ENCODE data around the gene TIMM50.
"Not testable (repeated sequence)": the region's sequence is repeated elsewhere in the genome, so short reads cannot be mapped to it uniquely, and the experiment has no call there.

TIMM50 gene

DNA sequence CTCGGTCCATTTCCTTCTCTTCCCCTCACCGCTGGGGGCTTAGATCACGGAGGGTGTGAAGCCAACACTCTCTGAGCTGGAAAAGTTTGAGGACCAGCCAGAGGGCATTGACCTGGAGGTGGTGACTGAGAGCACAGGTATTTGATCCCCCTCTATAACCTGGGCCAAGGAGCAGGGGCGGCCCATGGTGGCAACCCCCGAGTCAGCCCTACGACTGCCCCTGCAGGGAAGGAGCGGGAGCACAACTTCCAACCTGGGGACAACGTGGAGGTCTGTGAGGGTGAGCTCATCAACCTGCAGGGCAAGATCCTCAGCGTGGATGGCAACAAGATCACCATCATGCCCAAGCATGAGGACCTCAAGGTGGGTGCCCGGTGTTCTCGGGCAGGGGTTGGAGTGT, 11.6 kb upstream of the TIMM50 start:
- DNase-seq (ENCODE audit: low read depth in 1 of 2, low spot score in 1 of 2), result no peak

DNA sequence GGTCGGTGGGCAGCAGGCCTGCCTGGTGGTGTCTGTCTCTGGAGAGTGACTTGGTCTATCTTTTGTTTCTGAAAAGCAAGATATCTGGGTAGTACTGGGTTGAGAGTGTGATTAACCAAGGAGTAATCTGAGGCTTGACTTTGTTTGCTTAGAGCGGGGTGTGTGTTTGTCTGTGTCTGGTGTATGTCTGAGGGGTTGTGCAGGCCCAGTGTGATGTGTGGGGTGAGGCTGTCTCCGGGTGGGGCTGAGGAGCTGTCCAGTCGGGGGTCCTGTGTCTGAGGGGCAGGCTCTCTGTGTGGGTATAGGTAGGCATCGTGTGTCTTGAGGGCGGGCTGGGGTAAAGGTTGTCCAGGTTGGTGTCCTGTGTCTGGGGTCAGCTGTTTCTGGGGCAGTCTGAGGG, 11.1 kb upstream of the TIMM50 start:
- DNase-seq (ENCODE audit: low read depth in 1 of 2, low spot score in 1 of 2), result no peak

DNA sequence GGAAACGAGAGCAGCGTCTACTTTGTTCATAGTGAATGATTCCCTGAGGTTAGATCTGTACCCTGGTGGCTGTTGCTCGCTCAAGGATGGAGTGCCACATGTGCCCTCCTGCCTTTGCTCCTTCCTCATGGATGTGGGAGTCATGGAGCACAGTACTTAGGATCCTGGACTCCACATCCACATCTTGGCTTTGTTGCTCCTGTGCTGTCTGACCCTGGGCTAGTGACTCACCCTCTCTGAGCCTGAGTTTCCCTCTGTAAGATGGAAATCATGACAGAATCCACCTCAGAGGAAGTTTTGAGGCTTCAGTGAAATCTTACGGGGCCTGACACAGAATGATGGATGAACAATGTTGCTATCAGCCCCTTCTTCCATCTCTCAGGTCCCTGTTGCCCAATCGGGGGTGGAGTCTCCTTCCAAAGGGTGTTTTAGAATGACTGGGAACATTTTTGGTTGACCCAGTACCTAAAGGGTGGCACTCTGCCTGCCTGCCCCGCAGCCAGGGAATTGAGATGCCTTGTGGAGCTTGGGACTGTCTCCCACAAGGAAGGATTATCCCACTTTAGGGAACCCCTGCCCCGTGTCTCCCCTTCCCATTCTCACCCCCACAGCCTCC, 9.8 kb upstream of the TIMM50 start:
- no peak for DNase-seq (ENCODE audit: low read depth in 1 of 2, low spot score in 1 of 2)

DNA sequence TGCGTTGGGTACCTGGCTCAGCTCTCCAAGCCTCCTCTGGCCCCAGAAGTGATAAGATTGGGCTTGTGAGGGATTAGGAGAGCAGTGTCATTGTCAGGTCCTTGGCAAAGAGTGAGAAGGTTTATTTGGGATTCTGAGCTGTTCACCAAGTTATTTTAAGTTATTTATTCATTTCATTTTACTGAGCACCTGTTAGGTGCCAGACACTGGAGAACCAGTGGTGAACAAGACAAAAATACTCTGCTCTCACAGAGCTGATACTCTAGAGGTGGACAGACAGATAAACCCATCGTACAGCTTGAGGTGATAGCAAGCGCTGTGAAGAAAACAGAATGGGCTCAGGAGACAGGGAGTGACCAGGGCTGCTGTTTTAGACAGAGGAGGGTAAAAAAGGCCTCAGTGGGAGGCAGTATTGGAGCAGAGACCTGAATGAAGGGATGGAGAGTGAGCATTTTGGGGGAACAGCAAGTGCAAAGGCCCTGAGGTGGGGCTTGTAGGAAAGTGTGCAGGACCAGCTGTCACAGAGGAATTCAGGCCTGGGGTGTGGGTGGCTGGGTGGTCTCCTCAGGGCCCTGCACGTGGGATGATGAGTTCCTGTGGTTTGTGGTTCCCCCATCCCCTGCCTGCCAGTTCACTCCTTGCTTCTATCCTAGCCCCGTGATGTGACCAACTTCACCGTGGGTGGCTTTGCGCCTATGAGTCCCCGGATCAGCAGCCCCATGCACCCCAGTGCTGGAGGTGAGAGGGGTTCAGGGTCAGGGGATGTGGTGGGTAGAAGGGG, 8.7 kb upstream of the TIMM50 start:
- DNase-seq (ENCODE audit: low read depth in 1 of 2, low spot score in 1 of 2), result no peak

DNA sequence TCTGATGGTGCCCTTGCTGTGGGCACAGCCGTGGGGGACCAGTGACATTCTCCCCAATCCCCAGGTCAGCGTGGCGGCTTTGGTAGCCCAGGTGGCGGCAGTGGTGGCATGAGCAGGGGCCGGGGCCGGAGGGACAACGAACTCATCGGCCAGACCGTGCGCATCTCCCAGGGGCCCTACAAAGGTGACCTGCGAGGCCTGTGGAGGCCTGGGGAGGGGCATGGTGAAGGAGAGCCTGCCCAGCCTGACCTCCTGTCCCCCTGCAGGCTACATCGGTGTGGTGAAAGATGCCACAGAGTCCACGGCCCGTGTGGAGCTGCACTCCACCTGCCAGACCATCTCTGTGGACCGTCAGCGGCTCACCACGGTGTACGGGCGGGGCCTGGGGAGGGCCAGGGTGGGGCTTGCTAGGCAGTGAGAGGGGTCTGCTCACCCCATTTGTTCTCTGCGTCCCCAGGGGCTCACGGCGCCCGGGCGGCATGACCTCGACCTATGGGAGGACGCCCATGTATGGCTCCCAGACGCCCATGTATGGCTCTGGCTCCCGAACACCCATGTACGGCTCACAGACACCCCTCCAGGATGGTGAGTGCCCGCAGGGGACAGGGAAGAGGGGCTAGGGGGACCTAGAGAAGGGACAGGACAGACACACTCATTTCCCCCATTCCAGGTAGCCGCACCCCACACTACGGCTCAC, 7.7 kb upstream of the TIMM50 start:
- DNase-seq (ENCODE audit: low read depth in 1 of 2, low spot score in 1 of 2), result no peak

DNA sequence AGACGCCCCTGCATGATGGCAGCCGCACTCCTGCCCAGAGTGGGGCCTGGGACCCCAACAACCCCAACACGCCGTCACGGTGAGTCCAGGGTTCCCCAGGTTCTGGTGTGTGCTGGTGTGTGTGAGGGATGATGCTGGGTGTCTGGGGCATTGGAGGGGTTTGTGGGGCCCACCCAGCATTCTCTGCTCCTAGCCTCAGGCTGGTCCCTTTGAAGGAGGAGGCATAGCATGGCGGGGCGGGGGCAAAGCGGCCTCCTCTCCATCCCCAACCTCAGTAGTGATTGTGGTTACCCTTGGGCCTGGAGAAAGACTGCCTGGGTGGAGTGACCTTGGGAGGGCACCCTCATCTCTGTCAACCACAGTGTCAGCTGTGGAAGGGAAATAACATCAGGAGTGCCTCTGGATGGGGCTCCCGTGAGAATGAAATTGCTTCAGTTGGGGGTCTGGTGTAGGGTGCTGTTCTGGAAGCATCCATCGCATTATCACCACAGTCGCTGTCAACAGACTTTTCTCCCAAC, 7.1 kb upstream of the TIMM50 start:
- no peak for DNase-seq (ENCODE audit: low read depth in 1 of 2, low spot score in 1 of 2)

DNA sequence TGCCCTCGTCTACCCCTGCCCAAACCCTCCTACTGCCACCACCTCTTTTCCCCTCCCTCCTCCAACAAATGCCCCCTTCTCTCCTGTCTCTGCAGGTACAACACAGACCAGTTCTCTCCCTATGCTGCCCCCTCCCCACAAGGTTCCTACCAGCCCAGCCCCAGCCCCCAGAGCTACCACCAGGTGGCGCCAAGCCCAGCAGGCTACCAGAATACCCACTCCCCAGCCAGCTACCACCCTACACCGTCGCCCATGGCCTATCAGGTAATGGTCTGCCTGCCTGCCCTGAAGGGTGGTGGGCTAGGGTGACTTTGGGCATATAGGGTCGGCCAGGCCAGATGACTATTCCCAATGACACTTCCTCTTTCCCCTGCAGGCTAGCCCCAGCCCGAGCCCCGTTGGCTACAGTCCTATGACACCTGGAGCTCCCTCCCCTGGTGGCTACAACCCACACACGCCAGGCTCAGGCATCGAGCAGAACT, 6.5 kb upstream of the TIMM50 start:
- peak; percentile 58 to 64 for DNase-seq (ENCODE audit: low read depth in 1 of 2, low spot score in 1 of 2)

DNA sequence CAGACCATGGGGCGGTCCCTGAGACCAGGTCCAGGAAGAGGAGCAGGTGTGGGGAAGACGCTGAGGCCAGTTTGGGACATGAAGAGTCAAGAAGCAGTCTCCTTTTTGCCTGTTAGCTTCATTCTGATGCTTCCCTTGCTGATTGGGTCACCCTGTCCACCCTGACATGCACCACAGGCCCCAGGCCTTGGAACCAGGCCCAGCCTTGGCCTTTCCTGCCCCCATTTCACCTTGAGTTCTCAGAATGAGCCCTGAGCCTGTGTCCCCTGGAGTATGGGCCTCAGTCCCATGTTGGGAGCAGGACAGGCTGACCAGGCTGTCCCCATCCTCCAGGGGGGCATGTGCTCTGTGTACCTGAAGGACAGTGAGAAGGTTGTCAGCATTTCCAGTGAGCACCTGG, 4.9 kb upstream of the TIMM50 start:
- DNase-seq (ENCODE audit: low read depth in 1 of 2, low spot score in 1 of 2), result no peak

DNA sequence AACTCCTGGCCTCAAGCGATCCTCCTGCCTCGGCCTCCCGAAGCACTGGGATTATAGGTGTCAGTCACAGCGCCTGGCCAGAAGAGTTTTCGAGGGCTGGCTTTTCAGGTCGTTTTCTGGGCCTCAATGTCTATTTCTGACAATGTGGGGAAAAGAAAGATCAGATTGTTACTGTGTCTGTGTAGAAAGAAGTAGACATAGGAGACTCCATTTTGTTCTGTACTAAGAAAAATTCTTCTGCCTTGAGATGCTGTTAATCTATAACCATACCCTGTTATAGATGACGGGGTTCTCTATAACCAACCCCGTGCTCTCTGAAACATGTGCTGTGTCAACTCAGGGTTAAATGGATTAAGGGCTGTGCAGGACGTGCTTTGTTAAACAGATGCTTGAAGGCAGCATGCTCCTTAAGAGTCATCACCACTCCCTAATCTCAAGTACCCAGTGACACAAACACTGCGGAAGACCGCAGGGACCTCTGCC, 1.3 kb upstream of the TIMM50 start:
- not testable (repeated sequence) for DNase-seq (ENCODE audit: low read depth in 1 of 2, low spot score in 1 of 2)

DNA sequence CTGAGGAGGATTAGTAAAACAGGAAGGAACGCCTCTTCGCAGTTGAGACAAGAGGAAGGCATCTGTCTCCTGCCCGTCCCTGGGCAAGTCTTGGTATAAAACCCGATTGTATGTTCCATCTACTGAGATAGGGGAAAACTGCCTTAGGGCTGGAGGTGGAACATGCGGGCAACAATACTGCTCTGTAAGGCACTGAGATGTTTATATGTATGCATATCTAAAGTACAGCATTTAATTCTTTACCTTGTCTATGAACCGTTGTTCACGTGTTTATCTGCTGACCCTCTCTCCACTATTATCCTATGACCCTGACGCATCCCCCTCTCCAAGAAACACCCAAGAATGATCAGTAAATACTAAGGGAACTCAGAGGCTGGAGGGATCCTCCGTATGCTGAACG, 722 bp upstream of the TIMM50 start:
- no peak for DNase-seq (ENCODE audit: low read depth in 1 of 2, low spot score in 1 of 2)

DNA sequence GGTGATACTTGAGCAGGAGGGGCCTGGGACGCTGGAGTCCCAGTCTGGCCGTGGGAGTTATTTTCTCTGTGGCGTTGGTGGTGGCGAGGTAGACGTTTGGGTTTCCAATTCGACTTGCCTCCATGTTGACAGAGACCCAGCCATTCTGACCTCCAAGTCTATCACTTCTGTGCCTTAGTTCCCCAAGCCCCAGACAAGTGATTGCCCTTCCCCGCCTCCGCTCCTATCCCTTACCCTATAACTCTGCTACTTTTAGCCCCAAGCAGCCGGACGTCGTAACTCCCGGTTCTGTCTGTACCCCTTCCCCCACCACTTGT, 549 bp downstream of the TIMM50 start:
- no peak for DNase-seq (ENCODE audit: low read depth in 1 of 2, low spot score in 1 of 2)

DNA sequence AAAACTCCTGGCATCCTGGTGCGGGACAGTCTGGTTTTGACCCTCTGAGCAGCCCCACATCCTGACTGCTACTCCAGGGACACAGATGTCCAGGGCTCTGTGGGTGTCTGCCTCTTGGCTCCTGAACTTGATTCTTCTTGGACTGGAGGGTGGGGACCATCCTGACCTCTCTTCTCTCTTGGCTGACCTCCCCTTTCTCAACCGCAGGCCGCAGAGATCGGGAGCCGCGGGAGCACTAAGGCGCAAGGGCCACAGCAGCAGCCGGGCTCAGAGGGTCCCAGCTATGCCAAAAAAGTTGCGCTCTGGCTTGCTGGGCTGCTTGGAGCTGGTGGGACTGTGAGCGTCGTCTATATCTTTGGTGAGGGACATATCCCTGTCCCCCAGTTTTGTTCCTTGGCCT, 1.0 kb downstream of the TIMM50 start:
- no peak for DNase-seq (ENCODE audit: low read depth in 1 of 2, low spot score in 1 of 2)

DNA sequence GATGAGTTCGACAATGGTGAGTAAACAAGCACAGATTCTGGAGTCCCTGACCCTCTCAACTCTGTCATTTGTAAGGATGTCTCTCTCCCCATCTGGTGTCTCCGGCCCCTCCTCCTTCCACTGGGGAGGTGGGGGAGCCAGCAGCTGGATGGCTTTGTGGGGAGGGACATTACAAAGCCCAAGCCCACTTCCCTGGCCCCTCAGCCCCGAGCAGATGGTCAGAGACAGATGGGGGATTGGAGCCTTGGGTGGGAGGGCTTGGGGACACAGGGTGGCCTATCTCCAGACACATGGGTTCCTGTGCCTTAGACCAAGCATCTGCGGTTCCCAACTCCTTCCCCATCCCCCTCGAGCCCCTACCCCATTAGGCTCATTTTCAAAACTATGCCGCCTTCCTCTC, 2.5 kb downstream of the TIMM50 start:
- no peak for DNase-seq (ENCODE audit: low read depth in 1 of 2, low spot score in 1 of 2)

DNA sequence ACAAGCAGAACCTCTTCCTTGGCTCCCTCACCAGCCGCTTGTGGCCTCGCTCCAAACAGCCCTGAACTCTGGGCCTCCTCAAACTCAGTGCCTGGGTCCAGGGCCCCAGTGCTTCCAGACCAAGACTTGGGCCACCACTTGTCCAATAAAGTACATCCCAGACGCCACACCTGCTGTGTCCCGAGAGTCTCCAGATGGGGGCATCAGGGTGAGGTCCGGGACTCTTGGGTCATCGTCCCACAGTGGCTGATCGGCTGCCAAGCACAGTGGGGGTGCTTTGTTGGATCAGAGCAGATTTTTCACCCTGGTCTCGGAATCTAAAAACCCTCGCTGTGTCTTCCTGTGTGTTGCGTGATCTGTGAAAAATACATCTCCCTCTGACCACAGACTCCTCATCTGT, 9.1 kb downstream of the TIMM50 start:
- DNase-seq (ENCODE audit: low read depth in 1 of 2, low spot score in 1 of 2), result no peak

DNA sequence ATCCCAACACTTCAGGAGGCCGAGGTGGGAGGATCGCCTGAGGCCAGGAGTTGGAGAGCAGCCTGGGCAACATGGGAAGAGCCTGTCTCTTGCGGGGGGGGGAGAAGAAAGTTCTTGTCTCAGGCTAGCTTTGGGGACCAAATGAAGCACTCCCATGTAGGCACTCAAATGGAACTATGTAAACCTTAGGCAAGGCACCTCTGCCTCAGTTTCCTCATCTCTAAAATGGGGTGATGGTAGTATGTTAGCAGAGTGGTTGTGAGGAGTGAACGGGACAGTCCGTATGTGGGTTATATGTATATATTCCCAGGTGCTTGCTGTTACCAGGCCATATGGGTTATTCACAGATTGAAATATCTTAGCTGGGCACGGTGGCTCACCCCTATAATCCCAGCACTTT, 11.6 kb downstream of the TIMM50 start:
- DNase-seq (ENCODE audit: low read depth in 1 of 2, low spot score in 1 of 2), result no peak

DNA sequence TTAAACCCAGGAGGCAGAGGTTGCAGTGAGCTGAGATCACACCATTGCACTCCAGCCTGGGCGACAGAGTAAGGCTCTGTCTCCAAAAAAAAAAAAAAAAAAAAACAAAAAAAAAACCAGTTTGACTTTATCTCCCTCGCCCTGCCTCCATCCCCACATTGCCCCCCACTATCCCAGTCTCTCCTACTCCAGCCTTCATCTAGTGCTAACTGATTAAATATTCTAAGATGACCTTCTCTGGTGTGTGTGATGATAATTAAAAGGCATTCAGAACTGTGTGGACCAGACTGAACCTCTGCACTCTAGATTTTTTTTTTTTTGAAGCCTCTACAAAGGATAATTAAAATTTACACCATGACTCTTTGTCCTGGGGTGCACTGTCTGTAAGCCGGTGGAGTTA, 12.2 kb downstream of the TIMM50 start:
- no peak for DNase-seq (ENCODE audit: low read depth in 1 of 2, low spot score in 1 of 2)

DNA sequence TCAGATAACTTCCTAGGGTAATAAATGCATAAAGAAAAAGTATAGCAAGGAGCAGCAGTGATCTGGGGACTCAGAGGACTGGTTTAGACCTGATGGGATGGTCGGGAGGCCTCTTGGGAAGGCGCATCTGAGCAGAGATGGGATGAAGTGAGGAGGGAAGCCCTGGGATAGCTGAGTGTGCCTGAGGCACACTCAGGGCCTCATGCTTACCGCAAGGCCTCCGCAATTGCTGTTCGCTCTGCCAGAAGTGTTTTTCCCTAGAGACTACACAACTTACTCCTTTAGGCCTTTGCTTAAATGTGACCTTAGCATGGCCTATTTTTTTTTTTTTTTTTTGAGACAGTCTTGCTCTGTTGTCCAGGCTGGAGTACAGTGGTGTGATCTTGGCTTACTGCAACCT, 14.0 kb downstream of the TIMM50 start:
- DNase-seq (ENCODE audit: low read depth in 1 of 2, low spot score in 1 of 2), result no peak

DNA sequence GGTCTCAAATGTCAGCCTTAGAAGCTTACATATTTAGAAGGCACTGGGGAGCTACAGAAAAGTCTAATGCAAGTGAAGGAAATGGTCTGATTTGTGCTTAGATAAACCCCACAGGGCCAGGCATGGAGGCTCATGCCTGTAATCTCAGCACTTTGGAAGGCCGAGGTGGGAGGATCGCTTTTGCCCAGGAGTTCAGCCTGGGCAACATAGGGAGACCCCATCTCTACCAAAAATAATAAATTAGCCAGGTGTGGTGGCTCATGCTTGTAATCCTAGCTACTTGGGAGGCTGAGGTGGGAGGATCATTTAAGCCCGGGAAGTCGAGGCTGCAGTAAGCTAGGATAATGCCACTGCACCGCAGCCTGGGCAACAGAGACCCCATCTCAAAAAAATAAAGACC, 15.4 kb downstream of the TIMM50 start:
- DNase-seq (ENCODE audit: low read depth in 1 of 2, low spot score in 1 of 2), result no peak

DNA sequence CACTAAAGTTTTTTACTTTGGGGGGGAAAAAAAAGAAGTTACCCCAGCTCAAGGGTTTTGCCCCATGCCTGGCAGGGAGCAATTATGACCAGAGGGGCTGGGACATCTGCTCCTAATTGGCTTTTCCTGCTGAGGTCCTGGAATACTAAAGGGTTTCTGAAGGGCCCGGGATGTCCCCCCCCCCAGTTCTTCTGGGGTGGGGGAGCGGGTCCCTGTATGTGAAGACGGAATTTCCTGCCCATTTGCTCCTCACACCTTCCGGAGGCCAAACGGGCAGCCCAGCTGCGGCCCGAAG, 17.0 kb downstream of the TIMM50 start:
- no peak for DNase-seq (ENCODE audit: low read depth in 1 of 2, low spot score in 1 of 2)

DNA sequence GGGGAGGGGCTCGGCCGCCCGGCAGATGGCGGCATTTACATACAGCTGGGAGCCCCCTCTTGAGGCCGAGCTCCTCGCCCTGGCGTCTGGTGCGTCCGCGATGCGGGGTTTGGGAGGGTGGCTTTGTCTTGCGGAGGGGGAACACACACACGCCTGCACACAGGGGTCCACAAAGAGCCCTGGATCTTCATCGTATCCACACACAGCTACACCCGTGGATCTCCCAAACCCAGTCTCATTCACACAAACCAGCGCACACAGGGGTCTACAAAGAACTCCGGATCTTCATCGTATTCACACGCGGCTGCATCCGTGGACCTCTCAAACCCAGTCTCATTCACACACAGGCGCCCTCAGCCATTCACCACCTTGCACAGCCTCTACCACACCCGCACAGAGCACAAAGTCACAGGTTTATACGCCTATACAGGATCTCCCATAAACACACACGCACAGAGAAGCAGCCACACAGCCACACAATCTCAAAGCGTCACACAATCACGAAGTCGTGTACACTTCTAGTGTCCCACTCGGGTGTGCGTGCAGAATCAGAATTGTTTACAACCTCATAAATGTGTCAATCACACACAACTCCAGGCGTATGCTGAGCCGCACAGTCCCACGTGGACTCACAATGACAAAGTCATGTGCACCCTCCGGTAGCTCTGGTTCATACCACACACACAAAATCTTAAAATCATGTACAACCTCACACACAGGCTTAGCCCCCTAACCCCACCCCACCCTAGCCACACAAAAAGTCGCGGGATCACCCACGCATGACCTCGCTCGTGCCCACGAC, 17.6 kb downstream of the TIMM50 start:
- DNase-seq (ENCODE audit: low read depth in 1 of 2, low spot score in 1 of 2), result no peak

DNA sequence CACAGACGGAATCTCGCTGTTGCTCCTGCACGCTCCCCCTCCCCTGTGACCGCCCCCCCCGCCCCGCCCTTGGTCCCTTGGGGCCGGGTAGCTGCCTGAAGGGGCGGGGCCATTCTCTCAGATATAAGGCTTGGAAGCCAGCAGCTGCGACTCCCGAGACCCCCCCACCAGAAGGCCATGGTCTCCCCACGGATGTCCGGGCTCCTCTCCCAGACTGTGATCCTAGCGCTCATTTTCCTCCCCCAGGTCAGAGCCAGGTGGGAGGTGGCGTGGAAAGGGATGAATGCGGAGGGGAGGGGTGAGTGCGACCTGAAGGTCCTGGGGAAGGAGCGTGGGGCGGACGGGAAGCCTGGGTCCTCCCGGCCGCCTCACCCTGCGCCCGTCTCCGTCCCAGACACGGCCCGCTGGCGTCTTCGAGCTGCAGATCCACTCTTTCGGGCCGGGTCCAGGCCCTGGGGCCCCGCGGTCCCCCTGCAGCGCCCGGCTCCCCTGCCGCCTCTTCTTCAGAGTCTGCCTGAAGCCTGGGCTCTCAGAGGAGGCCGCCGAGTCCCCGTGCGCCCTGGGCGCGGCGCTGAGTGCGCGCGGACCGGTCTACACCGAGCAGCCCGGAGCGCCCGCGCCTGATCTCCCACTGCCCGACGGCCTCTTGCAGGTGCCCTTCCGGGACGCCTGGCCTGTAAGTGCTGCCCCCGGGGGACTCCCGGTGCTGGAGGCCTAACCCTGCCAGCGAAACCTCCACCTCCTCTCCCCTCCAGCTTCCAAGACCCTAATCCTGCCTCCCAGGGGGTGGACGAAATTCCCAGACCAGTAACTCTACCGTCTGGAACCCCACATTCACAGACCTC, 18.4 kb downstream of the TIMM50 start, which contains the start of gene DLL3:
Gene DLL3 (plus strand): TSS at position 150 of the 845 bp plus-strand sequence. CDS start 28 bp downstream, at position 178.
- DNase-seq (ENCODE audit: low read depth in 1 of 2, low spot score in 1 of 2), result no peak

Measured in activated T-helper 1 cell treated with anti-CD3 and anti-CD28 coated beads, Interleukin-2, amount 50 U/mL, for 16 hours (primary cell).